ENCODE measurements around the gene PRMT5.
"Not testable (repeated sequence)": the region's sequence is repeated elsewhere in the genome, so short reads cannot be mapped to it uniquely, and the experiment has no call there.

The PRMT5 gene

DNA sequence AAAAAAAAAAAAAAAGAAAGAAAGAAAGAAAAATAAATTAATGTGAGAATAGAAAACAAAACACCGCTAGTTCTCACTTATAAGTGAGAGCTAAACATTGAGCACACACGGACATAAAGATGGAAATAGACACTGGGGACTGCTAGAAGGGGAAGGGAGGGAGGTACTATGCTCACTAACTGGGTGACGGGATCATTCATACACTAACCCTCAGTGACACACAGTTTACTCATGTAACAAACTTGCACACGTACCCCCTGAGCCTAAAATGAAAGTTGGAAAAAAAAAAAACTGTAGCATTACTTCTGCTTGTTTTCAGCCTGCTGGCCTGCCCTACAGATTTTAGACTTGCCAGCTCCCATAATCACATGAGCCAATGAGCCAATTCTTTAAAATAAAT lies 10.5 kb upstream of the PRMT5 start:
- DNase-seq (ENCODE audit: low read depth), result no peak
- H3K4me3 ChIP-seq (ENCODE audit: low read depth, low read length), result no peak overlapping the region

DNA sequence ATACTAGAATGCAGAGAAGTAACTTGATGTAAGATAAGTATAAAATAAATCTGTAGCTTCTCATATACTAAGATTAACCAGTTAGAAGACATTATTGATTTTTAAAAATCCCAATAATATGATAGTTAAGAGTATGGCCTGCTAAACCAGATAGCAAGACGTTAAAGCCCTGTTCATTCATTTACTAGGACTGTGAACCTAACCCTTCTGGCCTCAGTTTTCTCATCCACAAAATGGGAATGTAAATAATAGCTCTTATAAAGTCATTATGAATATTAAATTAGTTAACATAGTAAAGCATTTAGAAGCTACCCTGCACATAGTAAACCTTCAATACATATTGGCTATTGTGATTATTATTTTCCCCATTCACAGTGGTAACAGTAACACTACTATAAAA lies 6.0 kb upstream of the PRMT5 start:
- no peak for DNase-seq (ENCODE audit: low read depth)
- no peak overlapping the region for H3K4me3 ChIP-seq (ENCODE audit: low read depth, low read length)

DNA sequence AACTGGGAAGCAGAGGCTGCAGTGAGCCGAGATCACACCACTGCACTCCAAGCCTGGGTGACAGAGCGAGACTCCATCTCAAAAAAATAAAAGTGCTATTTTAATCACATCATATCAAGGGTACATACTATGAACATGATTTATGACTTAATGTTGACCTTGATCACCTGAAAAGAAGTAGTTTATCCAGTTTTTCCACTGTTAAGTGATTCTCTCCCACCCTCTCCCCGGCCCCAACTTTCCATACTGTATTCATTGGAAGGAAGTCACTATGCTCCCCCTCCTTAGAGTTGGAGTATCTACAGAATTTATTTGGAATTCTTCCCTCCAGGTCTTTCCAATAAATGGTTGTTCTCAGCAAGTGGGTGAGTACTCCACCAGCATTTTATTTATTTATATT lies 3.0 kb upstream of the PRMT5 start:
- H3K4me3 ChIP-seq (ENCODE audit: low read depth, low read length), result no peak overlapping the region
- DNase-seq (ENCODE audit: low read depth), result no peak

DNA sequence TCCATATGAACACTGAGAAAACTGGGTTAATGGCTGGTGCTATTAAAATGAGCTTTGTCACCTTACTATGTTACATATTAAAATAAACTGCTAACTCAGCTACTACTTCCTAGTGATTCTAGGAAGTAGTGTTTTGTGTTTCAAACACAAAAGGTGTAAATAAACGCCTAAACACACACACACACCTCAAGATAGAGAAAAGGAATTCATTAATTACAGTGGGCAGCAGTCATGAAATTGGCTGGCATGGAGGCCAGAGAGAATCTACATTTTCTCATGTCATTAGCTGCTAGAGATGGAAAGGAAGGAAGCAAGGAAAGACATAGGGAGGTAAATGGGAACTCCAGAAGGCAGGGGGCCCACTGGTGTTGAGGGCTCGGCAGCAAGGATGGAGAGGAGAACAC lies 787 bp upstream of the PRMT5 start:
- peak overlapping the region; percentile 52 for H3K4me3 ChIP-seq (ENCODE audit: low read depth, low read length)
- DNase-seq (ENCODE audit: low read depth), result no peak

DNA sequence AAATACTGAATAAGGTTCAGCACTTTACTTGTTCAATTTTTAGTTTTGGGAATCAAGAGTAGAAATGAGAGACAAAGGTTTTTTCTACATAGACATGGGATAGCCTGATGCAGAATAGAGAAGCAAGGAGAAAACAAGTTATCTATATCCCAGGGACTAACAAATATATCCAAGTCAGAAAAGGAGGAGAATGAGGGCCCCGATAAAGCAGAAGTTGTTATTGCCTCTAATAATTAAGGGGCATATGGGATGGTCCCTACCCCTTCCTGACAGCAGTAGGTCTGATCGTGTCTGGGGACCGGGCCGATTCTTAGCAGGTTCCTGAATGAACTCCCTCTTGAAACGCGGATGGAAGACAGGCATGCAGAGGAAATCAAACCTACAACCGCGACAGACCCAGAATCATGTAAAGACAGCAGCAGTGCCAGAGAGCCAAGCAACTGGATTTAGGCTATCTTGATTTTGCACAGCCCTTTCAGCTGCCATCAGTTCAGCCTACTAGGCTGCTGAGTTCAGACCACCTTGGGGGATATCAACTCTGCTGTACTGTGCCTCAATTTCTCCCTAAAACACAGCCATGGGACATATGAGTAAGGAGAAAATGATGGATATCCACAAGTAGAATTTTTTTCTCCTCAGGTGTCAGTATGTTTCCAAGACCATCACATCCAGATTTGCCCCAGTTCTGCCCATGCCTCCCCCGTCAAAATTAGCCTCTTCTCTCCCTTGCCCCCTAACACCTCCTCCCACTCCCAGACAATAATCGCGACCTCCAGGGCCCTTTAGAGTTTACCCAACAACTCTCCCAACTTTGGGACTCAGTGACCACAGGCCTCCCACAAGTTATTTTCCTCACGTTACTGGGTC lies 706 bp downstream of the PRMT5 start:
- DNase-seq (ENCODE audit: low read depth), result no peak
- H3K4me3 ChIP-seq (ENCODE audit: low read depth, low read length), result peak overlapping the region; percentile 87

DNA sequence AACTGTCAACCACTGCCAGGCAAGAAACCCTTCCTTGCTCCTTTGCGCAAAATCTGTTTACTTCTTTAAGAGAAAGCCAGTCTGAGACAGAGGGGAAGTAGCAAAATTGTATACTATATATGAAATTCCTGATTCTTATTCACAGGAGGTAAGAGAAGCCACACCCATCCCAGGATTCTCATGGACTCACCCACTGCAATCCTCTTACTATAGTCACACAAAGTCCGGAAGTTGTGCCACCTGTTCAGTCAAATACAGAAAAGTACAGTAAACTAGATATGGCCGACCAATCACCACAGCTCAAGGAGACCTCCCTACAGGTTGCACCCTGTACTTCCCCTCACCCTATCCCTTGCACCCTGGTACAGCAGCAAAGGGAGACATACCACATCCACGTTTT lies 2.9 kb downstream of the PRMT5 start:
- no peak overlapping the region for H3K4me3 ChIP-seq (ENCODE audit: low read depth, low read length)
- no peak for DNase-seq (ENCODE audit: low read depth)

DNA sequence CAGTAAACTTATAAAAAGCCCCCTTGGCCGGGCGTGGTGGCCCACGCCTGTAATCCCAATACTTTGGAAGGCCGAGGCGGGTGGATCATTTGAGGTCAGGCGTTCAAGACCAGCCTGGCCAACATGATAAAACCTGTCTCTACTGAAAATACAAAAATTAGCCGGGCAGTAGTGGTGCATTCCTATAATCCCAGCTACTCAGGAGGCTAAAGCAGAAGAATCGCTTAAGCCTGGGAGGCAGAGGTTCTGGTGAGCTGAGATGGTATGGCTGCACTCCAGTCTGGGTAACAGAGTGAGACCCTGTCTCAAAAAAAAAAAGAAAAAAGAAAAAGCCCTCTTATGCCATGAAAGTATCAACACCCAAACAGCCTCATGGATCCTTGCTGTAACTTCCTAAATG lies 3.7 kb downstream of the PRMT5 start:
- no peak overlapping the region for H3K4me3 ChIP-seq (ENCODE audit: low read depth, low read length)

DNA sequence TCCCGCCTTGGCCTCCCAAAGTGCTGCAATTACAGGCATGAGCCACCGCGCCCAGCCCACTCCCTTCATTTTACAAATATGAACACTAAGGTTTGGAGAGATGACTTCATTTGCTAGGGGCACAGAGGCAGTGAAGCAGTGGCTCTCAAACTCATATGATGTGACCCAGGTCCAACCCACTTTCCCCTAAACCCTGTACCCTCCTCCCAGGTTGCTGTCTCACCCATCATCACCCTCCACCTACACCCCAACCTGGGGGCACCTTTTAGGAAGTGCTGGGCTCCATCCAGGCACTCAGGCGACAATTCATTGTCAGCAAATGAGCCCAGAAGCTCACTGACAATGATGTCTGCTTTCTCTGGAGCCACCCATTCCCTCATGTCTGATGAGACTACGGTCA lies 5.4 kb downstream of the PRMT5 start:
- H3K4me3 ChIP-seq (ENCODE audit: low read depth, low read length), result no peak overlapping the region
- DNase-seq (ENCODE audit: low read depth), result no peak

More for the DNA sequence above, 3.7 kb downstream of the PRMT5 start:
- DNase-seq (ENCODE audit: low read depth), result no peak

DNA sequence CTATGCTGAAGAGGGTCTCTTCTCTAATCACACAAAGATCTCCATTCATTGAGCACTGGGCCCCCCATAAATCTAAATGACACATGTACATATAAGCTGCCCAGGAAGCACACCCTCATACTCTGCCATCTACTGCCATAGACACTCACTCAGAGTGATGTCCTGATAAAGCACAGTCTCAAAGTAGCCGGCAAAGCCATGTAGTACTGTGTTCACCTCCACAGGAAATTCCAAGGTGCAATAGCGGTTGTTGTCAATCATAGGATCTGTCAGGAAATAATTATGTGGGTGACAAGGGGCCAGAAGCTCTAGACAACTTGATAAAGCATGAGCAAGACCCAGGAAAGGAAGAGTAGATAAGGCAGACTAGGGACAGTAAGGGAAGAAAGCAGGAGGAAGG lies 6.9 kb downstream of the PRMT5 start:
- DNase-seq (ENCODE audit: low read depth), result no peak
- H3K4me3 ChIP-seq (ENCODE audit: low read depth, low read length), result no peak overlapping the region

DNA sequence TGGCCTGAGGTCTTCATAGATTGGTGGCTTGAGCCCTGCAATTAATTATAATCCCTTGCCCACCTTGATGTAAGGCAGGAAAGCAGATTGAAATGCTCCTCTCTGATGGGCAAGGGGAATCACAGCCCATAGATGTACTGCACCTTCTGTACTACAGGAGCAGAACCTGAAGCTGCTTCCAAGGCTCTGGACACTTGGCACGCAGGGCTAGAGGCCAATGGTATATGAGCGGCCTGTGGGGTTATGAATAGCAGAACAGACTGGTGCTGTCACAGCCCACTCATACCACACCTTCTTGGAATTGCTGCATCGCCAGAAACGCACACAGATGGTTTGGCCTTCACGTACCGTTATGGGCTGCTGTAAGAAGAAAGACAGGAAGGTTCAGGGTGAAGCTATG lies 8.5 kb downstream of the PRMT5 start:
- DNase-seq (ENCODE audit: low read depth), result no peak
- H3K4me3 ChIP-seq (ENCODE audit: low read depth, low read length), result no peak overlapping the region

DNA sequence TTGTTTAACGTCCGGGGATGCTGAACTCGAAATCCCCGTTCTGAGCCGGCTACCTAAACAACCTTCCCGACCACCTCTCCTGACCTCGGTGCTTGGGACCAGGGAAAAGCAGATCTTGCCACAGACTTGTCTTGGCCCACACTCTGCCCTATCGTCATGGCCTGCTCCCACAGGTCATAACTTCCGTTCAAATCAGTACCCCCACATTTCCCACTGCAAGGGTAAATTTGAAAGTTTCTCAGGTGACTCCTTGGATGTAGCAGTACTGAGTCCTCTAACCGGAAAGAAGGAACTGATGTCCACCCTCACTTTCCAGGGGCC lies 9.6 kb downstream of the PRMT5 start:
- H3K4me3 ChIP-seq (ENCODE audit: low read depth, low read length), result peak overlapping the region; percentile 35
- DNase-seq (ENCODE audit: low read depth), result no peak

DNA sequence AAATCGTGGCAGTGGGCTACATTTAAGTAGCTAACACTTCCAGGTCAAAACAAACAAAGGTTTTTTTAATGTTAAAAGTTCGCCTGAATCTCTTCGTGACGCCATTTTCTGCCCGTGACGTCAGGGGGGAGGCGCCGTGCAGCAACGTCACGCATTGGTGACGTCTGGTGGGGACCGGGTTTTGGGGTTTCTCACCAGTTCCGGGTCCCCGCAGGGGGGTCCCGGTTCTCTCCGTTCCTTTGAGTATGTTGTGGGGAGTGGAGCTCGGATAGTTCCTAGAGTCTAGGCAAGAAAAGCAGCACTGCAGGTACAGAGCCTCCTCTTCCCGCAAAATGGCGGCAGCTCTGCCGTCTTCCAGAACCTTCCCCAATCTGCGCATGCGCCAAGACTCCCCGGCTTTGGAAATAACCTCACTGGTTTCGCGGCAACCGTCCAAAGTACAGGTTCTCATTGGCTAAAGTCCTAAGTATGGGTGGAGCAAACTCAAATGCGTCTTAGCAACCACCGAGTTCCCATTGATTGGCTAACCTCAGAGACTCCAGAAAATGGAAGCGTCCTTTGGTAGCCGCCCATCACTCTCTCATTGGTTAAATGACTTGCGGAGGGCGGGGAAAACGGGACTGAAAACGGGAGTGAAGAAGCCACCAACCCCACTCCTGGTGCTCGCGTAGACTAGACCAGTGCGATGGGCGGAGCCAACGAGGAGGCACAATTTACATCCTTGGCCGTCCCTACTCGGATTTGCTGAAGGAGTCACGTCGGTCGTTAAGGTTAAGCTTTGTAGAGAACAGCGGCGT lies 10.2 kb downstream of the PRMT5 start, which contains the start of gene RBM23:
Gene RBM23, minus strand, starts transcription at position 346 of the 797 bp plus-strand sequence.
- DNase-seq (ENCODE audit: low read depth), result peak; percentile 100
- H3K4me3 ChIP-seq (ENCODE audit: low read depth, low read length), result peak within 1 kb of the TSS; percentile 76

DNA sequence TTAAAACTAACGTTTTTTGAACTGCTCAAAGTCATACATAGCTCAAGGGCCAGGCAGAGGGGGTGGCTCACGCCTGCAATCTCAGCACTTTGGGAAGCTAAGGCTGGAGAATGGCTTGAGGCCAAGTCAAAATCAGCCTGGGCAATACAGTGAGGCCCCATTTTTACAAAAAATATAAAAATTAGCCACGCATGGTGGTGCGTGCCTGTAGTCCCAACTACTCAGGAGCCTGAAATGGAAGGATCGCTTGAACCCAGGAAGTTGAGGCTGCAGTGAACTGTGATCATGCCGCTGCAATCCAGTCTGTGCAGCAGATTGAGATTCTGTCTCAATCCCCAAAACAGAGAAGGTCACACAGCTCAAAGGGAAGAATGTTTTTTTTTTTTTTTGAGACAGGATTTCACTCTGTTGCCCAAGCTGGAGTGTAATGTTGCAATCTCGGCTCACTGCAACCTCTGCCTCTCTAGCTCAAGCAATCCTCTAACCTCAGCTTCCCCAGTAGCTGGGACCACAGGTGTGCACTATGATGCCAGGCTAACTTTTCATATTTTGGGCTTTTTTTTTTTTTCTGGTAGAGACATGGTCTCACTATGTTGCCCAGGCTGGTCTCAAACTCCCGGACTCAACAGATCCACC lies 13.2 kb downstream of the PRMT5 start:
- no peak for DNase-seq (ENCODE audit: low read depth)
- H3K4me3 ChIP-seq (ENCODE audit: low read depth, low read length), result no peak overlapping the region

DNA sequence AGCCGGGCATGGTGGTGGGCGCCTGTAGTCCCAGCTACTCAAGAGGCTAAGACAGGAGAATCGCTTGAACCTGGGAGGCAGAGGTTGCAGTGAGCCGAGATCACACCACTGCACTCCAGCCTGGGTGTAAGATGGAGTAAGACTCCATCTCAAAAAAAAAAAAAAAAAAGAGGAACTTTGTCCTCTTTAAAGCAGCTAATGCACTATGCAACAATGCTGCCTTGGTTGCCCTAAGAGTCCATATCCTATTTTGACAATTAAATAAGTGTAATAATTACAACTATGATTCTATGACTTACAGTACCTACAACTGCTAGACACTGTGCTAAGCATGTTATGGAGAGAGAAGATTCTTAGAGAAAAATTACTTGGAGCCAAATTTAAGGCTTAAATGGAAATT lies 14.3 kb downstream of the PRMT5 start:
- not testable (repeated sequence) for H3K4me3 ChIP-seq (ENCODE audit: low read depth, low read length); DNase-seq (ENCODE audit: low read depth)

DNA sequence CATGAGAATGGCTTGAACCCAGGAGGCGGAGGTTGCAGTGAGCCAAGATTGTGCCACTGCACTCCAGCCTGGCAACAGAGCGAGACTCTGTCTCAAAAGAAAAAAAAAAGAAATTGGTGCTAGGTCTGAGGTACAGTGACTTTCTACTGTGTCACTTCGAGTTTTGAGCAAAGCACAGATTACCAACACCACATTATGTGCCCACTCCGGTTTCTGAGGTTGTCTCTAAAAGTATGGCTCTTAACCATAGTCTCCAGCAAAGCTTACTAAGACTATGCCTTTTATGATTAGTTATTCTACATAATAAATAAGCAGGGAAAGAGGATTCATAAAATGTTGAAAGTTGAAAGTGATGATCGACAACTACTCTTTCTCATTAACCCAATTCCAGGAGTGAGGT lies 18.3 kb downstream of the PRMT5 start:
- no peak for DNase-seq (ENCODE audit: low read depth)
- H3K4me3 ChIP-seq (ENCODE audit: low read depth, low read length), result no peak overlapping the region

DNA sequence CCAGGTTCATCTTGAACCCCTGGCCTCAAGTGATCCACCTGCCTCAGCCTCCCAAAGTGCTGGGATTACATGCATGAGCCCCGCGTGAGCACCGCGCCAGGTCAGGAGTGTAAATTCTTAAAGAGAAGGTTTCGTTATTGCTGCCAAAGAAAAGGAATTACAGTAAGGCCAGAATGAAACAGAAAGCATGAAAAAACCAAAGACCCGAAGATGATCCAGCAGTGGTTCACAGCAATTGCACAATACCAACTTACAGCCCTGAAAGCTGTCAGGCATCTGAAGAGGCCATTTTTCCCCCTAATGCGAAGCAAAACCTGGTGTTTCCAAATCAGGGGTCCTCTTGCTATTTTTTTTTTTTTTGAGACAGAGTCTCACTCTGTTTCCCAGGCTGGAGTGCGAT lies 20.6 kb downstream of the PRMT5 start:
- no peak overlapping the region for H3K4me3 ChIP-seq (ENCODE audit: low read depth, low read length)
- no peak for DNase-seq (ENCODE audit: low read depth)

DNA sequence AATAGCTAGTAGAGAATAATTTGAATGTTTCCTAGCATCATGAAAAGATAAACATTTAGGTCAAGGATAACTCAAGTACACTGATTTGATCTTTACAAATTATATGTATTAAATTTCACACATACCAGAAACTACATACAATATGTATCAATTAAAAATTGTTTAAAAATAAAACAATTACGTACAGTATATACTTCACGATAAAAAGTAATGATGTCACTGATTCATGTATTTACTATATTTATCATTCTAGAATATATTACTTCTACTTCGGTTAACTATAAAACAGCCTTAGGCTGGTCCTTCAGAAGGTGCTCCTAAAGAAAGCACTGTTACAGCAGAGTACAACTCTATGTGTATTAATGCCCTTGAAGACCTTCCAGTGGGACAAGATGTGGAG lies 21.7 kb downstream of the PRMT5 start:
- H3K4me3 ChIP-seq (ENCODE audit: low read depth, low read length), result no peak overlapping the region
- no peak for DNase-seq (ENCODE audit: low read depth)

DNA sequence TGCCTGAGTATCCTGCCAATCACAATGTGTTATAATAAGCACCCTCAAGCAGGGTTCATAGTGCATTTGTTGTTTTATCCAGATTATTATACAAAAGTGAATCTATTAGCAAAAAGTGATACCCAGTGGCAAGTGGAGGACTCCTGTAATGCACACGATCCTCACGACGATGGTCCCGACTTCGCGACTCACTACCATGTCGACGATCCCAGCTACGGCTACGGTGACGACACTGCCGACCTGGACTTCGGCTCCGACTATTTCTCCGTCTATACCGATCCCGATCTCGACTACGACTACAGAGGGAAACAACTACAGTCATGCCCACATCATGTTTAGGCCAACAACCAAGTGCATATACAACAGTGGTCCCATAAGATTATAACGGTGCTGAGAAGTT lies 23.1 kb downstream of the PRMT5 start:
- no peak for DNase-seq (ENCODE audit: low read depth)
- H3K4me3 ChIP-seq (ENCODE audit: low read depth, low read length), result no peak overlapping the region

DNA sequence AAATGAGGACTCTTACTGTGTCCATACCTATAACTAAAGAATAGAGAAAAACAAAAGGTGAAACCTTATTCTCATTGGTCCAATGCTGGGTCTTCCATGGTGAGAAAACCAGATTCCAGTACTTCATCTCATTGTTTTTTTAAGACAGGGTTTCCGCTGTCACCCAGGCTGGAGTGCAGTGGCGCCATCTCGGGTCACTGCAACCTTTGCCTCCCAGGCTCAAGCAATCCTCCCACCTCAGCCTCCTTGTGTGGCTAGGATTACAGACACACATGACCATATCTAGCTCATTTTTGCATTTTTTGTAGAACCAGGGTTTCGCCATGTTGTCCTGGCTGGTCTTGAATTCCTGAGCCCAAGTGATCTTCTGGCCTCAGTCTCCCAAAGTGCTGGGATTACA lies 23.5 kb downstream of the PRMT5 start:
- no peak for DNase-seq (ENCODE audit: low read depth)
- no peak overlapping the region for H3K4me3 ChIP-seq (ENCODE audit: low read depth, low read length)

DNA sequence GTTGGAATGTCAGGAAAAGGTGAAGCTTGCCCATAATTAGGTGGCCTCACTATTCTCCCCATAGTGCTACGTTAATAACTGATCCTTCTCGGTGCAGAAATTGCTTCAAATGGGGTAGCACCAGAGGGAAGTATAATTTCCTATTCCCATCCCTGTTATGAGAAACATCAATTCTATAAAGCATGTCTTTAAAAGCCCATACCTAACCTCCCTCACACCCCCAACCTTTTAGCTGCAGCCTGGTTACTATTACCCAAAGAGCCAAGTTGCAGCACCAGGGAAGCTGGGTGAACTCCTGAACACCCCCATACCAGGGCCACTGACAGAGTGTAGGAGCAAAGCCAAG lies 25.5 kb downstream of the PRMT5 start:
- no peak overlapping the region for H3K4me3 ChIP-seq (ENCODE audit: low read depth, low read length)
- DNase-seq (ENCODE audit: low read depth), result no peak

DNA sequence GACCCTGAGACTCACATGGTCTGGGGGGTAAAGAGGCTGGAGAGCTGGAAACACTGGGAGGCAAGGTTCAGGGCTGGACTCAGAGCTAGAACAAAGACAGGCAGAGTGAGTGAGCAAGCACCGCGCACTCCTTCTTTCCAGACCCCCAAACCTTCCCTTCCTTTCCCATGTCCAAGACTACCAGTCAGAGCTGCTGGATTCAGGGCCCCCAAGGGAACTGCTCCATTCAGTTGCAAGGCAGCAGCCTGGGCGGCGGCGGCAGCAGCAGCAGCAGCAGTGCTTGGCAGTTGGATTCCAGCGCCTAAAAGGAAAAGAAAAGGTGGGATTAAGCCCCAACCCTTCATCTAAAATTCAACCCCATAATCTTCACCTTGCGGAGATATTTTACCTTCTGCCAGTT lies 27.4 kb downstream of the PRMT5 start:
- no peak overlapping the region for H3K4me3 ChIP-seq (ENCODE audit: low read depth, low read length)
- DNase-seq (ENCODE audit: low read depth), result no peak

Measured in skeletal muscle cell (primary cell).